Upper lobe of right lung (tissue), 1 donor: ENCODE data around the gene TBCEL. TPM values are rescaled to one million over a fixed set of nuclear protein-coding genes. Genes with fewer than 3 reads are reported as not detected.

Experiments used
- ATAC-seq: fragments of 200-7000 bp; cut with Tn5 transposase; one replicate; pipeline ENCODE4 v1.9.1; 2020; ENCODE audit warnings: mild to moderate bottlenecking, moderate library complexity
- DNase-seq: peaks from one replicate; pipeline ENCODE4 v3.0.0-alpha.2; 2020
- H3K27ac ChIP-seq: fragments of 200-600 bp; one replicate; pipeline ENCODE4 v1.8.0; 2022
- H3K27me3 ChIP-seq: fragments of 200-600 bp; one replicate; pipeline ENCODE4 v1.8.0; 2022; ENCODE audit warnings: mild to moderate bottlenecking
- H3K36me3 ChIP-seq: fragments of 200-600 bp; one replicate; pipeline ENCODE4 v1.8.0; 2022
- H3K4me1 ChIP-seq: fragments of 200-600 bp; one replicate; pipeline ENCODE4 v1.8.0; 2022
- H3K4me3 ChIP-seq: fragments of 200-600 bp; one replicate; pipeline ENCODE4 v1.8.0; 2022; ENCODE audit warnings: mild to moderate bottlenecking
- H3K9me3 ChIP-seq: fragments of 200-600 bp; one replicate; pipeline ENCODE4 v1.8.0; 2022
- intact Hi-C: fragments of 100-400 bp; cut with DNase I; formaldehyde crosslinking; loops from one replicate; pipeline ENCODE4 v1.11.0; 2022
- total RNA-seq: library from RNA; stranded (reverse); fragmentation: NEBNext Ultra II Directional; extraction: Animal tissue kit (Norgen Biotek cat#: 25700); gene quantifications from one replicate; pipeline ENCODE4 v1.2.1, GENCODE V29; 2021
- TF ChIP-seq, protein P1 (sequence below): fragments of 200-600 bp; IDR thresholded peaks from one replicate; pipeline ENCODE4 v1.8.0; 2022; ENCODE audit warnings: antibody characterized with exemption
- donor health status: DM: no; HTN: yes; CAD: no; lungs with severe emphysema.

The TBCEL gene
- total RNA-seq, 1 donor from 2014 or later, result 41.1 TPM

DNA sequence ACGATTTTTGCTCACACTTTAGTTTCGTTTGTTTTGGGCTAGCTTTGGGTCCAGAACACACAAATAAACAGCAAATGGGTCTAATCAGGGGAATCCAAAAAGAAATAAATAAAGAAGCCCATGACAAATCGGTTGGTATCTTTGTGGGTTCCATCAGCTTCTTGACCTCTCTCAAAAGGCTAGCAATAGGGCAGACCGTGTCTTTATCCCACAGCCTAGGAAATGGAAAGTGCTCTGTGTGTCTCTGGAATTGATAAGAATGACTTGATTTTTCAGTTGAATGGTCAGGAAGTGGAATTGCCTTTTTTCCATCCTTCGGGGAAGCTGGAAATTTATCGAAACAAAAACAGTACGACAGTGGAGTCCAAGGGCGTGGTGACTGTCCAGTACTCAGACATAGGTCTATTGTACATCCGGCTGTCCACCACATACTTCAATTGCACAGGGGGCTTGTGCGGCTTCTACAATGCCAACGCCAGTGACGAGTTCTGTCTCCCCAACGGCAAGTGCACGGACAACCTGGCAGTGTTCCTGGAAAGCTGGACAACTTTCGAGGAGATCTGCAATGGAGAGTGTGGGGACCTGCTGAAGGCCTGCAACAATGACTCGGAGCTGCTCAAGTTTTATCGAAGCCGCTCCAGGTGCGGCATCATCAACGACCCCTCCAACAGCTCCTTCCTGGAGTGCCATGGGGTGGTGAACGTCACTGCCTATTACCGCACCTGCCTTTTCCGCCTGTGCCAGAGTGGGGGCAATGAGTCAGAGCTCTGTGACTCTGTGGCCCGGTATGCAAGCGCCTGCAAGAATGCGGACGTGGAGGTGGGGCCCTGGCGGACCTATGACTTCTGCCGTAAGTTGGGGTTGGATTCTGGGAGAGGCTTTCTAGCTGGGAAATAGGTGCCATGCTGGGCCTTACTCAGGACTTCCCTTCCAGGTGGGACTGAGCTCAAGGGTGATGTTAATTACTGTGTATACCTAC lies 105.7 kb downstream of the TBCEL start:
- H3K9me3 ChIP-seq, result no peaks in the 10 kb centered on the region
- TF ChIP-seq, protein P1, sequence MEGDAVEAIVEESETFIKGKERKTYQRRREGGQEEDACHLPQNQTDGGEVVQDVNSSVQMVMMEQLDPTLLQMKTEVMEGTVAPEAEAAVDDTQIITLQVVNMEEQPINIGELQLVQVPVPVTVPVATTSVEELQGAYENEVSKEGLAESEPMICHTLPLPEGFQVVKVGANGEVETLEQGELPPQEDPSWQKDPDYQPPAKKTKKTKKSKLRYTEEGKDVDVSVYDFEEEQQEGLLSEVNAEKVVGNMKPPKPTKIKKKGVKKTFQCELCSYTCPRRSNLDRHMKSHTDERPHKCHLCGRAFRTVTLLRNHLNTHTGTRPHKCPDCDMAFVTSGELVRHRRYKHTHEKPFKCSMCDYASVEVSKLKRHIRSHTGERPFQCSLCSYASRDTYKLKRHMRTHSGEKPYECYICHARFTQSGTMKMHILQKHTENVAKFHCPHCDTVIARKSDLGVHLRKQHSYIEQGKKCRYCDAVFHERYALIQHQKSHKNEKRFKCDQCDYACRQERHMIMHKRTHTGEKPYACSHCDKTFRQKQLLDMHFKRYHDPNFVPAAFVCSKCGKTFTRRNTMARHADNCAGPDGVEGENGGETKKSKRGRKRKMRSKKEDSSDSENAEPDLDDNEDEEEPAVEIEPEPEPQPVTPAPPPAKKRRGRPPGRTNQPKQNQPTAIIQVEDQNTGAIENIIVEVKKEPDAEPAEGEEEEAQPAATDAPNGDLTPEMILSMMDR, result no peak
- ATAC-seq (no peak), DNase-seq (no peak)
- H3K27me3 ChIP-seq, result no peaks in the 10 kb centered on the region
- H3K4me3 ChIP-seq, result no peak overlapping the region
- intact Hi-C loops, result no loop called here
- no peaks in the 10 kb centered on the region for H3K36me3 ChIP-seq
- no peak overlapping the region for H3K27ac ChIP-seq
- H3K4me1 ChIP-seq, result no peaks in the 10 kb centered on the region

DNA sequence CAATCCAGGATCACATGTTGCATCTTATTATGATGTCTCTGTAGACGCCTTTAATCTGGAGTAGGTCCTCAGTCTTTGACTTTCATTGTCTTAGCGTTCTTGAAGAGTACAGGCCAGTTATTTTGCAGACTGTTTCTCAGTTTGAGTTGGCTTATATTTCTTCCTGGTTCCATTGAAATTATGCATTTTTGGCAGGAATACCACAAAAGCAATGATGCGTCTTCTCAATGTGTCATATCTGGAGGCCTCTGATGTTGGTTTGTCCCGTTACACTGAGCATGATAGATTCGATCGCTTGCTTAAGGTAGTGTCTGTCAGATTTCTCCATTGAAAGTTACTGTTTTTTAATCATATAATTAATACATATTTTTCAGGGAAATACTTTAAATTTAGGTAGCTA lies 107.8 kb downstream of the TBCEL start:
- intact Hi-C loops, result no loop called here
- H3K4me3 ChIP-seq, result no peak overlapping the region
- TF ChIP-seq, protein P1, result no peak
- no peak for ATAC-seq
- H3K36me3 ChIP-seq, result no peaks in the 10 kb centered on the region
- no peaks in the 10 kb centered on the region for H3K4me1 ChIP-seq
- H3K27me3 ChIP-seq, result no peaks in the 10 kb centered on the region
- no peak for DNase-seq
- no peak overlapping the region for H3K27ac ChIP-seq
- no peaks in the 10 kb centered on the region for H3K9me3 ChIP-seq

DNA sequence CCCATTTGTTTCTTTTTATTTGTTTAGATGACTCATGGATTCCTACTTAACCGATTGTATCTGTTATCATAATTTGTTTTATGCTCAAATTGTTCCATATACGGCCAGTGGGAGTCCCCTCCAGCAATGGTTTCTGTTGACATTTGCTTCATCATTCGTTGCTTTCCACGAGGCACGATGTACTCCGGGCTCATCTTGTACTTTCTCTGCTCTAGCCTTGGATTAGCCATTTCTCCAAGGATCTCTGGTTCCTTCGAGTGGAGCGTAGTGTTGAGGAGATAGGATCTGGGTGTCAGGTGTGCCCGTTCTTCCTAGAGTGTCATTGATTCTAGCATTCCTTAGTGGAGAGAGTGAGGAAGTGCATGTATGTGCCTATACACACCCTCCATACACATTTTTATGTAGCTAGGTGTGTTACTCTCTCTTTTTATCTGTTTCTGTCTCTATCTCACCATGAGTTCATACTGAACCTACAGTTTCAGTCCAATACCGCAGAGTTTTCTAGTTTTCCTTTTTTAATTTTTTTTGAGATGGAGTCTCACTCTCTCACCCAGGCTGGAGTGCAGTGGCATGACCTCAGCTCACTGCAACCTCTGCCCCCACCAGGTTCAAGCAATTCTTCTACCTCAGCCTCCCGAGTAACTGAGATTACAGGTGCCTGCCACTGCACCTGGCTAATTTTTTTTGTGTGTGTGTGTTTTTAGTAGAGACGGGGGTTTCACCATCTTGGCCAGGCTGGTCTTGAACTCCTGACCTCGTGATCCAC lies 108.5 kb downstream of the TBCEL start:
- intact Hi-C loops, result no loop called here
- Histone ChIP-seq H3K27me3 (no peaks in the 10 kb centered on the region), H3K36me3 (no peaks in the 10 kb centered on the region), H3K9me3 (no peaks in the 10 kb centered on the region), H3K4me3 (no peak overlapping the region), H3K27ac (no peak overlapping the region), H3K4me1 (no peaks in the 10 kb centered on the region)
- TF ChIP-seq, protein P1, result no peak
- no peak for DNase-seq
- ATAC-seq, result no peak

DNA sequence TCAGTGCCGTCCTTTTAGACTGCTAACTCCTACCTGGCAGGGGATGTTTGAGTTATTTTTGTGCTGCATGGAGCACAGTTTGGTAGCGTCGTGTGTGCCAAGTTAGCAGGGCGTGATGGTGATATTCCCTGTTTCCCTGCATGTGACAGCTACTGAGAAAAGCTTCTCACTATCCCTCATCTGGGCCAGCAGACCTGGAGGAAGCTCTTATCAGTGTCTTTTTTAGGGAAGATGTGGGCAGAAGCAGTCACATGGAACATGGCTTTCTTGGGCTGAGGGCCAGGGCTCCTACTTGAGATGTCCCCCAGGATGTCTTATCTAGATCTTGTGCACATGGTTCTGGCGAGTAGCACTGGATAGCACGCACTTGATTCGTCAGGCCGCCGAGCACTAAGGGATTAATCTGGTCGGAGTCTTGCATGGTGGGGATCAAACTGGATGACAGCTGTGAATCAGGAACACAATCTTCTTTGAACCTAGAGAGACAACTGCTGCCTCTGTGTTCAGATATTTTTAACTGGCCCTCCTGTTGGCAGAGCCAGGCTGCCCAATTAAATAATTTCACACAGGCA lies 110.9 kb downstream of the TBCEL start:
- intact Hi-C loops, result no loop called here
- Histone ChIP-seq H3K4me1 (no peaks in the 10 kb centered on the region), H3K36me3 (no peaks in the 10 kb centered on the region), H3K27me3 (no peaks in the 10 kb centered on the region), H3K9me3 (no peaks in the 10 kb centered on the region), H3K27ac (no peak overlapping the region), H3K4me3 (no peak overlapping the region)
- DNase-seq (no peak), ATAC-seq (no peak)
- TF ChIP-seq, protein P1, result no peak

DNA sequence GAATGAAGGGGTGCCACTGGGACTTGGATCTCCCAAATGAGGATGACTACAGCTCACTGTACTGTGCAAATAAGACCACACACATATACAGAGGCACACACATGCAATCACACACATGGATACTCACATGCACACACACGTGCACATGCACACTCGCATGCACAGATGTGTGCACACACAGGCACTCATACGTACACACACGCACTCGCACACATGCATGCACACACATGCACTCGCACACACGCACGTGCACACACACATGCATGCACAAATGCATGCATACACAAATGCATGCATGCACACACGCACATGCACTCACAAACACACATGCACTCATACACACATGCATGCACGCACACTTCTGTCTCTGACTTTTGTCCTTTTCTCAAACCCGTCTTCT lies 113.1 kb downstream of the TBCEL start:
- no peak overlapping the region for H3K4me3 ChIP-seq
- TF ChIP-seq, protein P1, result no peak
- intact Hi-C loops, result no loop called here
- H3K9me3 ChIP-seq, result no peaks in the 10 kb centered on the region
- no peak for ATAC-seq
- no peaks in the 10 kb centered on the region for H3K36me3 ChIP-seq
- no peak overlapping the region for H3K27ac ChIP-seq
- H3K27me3 ChIP-seq, result no peaks in the 10 kb centered on the region
- DNase-seq, result no peak
- no peaks in the 10 kb centered on the region for H3K4me1 ChIP-seq
